ENCODE measurements around the gene DSG2.

The DSG2 gene

DNA sequence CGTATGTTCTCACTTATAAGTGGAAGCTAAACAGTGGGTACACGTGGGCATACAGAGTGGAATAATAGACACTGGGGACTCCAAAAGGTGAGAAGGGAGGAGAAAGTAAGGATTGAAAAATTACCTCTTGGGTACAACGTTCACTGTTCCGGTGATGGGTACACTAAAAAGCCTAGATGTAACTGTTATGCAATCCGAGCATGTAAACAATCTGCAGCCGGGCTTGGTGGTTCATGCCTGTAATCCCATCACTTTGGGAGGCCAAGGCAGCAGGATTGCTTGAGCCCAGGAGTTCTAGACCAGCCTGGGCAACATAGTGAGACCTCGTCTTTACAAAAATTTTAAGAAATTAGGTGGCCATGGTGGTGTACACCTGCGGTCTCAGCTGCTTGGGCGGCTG lies 60.6 kb downstream of the DSG2 start:
- no peak for DNase-seq

DNA sequence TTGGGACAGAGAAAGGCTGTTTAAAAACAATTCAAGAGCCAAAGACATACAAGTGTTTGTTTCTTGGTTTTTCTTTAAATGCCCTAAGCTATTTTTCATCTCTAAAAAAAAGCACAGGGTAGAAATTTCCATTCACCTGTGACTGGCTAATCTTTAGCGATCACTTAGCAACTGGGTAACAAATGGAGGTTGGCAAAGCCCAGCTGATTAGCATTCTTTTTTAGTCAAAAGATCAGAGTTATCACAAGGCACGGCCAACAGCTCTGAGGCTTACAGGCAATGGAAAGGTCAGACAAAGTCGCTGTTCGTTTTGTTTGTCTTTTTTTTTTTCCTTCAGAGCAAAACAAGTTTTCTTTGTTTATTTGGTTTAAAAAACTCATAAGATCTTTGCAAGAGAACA lies 64.7 kb downstream of the DSG2 start:
- DNase-seq = no peak

DNA sequence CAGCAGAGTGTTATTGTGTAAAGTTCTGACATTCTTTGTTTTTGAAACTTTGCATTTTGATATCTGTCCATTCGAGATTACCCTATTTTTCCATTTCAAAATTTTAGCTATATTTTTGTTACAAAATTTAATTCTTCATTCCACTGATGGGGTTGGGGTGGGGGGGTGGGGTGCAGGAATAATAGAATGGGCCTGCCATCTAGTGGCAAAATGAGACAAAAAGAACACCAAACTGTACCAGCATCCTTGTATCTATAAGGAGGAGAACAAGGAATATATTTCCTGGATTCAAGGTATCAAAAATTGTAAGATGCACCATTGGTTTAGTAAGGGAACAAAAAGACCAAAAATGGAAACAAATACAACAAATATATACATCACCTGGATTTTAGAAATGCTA lies 65.8 kb downstream of the DSG2 start:
- DNase-seq = no peak

DNA sequence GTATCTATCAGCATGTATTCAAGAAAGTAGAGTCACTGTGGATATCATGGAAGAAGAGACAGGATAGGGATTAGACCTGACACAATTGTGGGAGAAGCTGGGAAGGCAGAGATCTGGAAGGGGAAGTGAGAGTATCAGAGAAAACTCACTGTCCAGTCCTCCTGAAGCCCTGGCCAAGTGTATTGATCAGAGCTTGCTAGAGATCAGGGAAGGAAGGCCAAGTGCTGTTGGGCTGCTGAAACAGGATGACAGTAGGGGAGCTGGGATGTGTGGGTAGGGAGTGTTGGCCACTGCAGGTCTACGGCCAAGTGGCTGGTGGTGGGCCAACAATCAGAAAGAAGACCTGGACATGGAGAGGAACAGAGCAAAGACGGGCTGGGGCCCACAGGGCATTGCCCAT lies 67.4 kb downstream of the DSG2 start:
- no peak for DNase-seq

DNA sequence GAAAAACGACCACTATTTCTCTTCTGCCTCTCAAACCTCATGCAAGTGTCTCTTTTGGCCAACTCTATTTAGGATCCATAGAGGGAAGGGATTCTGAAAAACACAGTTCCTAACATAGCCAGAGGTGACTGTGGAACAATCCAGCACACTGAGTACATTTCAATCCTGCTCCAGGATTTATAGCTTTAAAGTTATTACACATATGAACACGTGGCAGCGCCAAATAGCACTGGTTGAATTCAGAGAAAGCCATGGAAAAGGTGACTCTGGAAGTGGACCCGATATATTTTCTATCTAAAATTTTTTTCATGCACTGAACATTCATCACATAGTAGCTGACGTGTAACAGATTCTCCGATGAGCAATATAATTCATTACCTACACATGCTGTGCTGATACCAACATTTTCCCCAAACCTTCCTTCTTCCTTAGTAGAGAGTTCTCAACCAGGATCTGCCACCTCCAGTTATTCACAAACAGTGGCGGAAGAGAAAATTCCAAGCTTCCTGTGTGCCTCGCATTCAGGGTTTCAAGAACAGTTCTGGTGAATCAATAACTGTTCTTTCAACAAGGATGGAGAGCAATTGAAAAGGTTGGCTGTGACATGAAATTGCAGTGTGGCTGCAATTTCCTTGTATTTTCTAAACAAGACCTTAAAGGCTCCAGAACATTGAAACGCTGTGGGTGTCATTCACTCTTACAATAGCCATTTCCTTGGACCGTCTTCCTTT lies 68.0 kb downstream of the DSG2 start:
- DNase-seq = no peak

DNA sequence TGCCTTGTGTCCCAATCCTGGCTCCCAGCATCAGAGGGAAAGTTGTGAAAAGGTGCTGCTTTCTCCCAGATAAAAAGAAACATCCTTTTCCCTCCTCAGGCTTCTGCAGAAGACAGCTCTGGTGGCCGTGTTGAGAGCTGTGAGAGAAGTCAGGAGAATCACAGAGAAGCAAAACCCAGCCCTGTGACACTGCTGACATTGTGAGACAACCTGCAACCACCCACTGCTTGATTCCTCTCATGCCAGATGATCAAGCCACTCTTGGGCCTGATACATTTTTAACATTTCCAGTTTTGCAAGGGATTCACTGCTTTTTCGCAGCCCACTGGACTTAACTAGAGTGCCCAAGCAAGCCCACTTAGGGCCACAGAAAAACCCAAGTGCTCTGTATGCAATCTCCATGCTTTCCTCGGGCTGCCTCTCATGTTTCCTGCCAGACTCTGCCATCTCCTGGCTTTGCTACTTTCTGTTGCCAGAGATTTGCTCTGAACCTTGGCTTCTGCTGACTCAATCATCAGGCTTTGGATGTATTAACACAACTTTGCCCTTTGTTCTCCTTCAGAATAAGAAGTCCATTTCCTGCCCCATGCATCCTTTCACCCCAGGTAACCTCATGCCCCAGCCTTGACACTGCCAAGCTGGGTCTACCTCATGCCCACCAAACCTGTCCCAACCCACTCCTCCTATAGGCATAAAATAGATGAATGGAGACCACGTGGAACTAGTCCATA lies 68.8 kb downstream of the DSG2 start:
- no peak for DNase-seq

DNA sequence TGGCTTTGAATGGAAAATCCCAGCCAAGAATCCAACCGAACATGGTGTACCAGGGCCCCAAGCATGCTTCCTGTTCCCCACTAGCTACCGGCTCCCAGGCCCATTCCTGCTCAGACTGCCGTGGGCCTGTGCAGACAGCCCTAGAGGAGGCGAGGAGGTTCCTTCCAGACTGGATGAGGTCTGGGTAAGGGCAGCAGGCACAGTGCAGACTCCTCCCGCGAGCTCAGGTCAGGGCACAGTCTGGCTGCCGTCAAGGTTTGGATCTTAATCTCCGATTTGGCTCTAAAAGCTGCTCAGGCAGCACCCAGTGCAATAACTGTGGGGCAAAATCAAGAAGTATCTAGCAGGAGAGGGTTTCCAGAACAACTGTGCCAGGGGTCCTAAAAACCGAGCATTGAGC lies 74.4 kb downstream of the DSG2 start:
- no peak for DNase-seq

DNA sequence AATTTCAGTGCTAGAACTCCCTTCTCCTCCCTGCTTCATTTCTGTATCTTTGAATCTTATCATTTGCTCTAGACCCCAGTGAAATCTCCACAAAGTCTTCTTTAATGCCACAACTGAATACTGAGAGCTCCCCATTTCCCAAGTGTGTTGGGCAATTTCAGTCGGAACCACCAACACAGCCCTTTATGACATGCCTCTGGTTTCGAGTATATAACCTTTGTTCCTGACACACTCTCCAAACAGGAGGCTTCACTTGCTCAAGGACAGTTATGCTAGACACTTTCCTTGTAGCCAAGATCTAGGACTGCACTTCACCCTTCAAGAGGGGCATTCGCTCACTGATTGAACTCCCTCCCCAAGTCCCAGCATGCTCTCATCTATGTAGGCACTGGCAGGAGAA lies 75.1 kb downstream of the DSG2 start:
- no peak for DNase-seq

DNA sequence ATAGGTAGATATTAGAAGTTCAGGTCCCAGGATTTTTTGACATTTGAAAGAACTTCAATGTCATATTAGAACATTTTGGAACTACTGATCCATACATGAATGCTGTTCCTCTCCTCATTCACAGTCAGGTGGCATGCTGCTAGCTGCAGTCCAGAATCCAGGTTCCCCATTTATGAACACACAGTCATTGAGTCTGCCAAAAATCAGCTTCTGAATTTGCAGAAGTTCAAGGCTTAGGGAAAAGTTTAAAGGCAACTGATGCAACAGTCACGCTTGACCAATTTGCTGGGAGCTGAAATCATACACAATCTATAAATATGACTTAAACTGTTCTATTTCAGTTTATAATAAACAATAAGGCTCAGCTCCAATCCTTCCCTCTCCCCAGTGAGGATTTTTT lies 76.4 kb downstream of the DSG2 start:
- DNase-seq = no peak

DNA sequence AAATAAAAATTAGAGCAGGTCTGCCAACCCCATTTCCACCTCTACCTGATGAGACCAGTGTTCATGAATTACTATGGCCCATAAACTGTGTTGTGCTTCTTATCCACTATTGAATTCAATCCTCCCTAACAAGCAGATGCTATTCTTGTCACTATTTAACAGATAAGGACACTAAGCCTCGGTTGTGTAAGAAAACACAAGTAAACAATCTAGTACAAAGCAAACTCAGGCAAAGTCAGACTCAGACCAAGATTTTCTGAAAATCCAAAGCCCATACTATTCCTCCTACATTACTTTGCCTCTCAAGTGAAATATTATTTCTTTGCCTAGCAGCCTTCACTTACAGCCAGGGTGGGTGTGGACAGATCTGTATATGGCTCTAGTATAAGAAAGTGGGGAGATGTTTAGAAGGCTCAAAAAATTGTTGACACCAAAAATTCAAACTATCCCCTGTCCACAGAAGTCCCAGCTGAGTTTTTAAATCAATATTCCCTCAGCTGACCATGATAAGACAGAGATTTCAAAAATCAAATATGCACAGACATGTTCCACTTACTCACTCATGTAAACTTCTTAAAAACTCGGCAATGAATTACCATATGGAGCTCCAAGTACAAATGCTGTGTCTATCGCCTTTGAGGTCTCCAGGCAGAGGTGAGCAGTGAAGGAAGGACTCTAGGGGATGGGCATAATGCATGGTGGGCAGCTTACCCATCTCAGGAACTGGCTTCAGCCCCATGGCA lies 77.7 kb downstream of the DSG2 start:
- no peak for DNase-seq

DNA sequence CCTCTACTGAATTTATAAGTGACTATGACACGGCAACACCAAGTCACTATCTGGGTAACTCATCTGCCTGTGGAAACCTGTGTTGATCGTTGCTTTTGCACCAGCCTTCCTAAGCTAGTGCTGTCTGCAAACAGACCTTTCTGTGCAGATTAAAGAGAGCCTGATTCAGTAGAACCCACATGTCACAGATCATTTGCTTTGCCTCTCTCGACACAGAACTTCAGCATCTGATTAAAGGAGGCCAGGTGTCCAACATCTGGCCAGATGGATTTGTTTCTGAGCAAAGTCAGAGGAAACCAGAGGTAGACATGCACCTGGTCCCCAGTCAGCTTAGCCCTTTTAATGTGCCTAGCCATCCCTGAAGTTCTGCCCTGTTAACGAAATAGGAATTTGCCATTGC lies 78.7 kb downstream of the DSG2 start:
- DNase-seq = no peak

DNA sequence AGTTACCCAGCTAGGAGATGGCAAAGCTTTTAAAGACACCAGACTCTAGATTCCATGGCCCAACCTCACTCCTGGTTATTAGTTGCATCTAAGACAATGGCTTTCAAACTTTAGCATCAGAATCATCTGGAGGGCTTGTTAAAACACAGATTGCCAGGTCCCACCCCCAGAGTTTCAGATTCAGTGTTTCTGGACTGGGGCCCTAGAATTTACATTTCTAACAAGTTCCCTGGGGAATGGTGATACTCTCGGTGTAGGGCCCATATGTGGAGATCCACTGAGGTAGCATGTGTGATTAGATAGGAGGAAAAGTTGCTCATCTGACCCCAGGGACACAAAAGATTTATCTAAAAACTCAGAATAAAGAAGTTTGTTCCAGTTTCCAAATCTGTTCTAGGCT lies 79.2 kb downstream of the DSG2 start:
- no peak for DNase-seq

DNA sequence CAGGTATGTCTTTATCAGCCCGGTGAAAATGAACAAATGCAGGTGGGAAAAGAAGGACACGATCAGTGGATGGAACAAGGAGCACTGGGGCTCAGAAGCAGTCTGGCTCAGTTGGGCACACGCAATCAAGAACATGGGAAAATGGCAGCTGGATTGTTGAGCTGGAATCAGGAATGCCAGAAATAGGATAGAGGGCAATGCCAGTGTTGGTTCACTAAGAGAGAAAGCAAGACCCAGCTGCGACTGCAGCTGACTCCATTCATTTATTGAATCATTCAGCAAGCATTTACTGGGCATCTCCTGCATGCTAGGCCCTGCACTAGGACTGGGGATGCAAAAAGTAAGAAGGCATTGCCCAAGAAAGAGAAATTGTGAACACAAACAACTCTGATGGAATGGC lies 80.1 kb downstream of the DSG2 start:
- DNase-seq = no peak

DNA sequence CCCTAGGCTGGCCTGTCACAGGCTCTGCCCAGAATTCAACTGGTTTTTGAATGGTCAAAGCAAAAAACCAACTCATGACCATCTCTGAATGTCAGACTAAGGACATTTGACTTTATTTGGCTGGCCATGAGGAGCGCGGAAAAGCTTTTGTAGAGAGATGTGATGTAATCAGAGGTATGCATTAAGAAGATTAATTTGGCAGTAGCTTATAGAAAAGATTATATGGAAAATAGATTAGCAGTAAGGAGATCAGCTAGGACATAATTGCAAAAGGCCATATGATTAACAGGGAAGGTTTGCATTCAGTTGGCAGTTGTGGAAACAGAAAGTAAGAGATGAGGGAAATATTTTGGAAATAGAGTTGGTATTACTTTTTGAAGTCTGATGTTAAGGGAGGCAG lies 81.4 kb downstream of the DSG2 start:
- no peak for DNase-seq

DNA sequence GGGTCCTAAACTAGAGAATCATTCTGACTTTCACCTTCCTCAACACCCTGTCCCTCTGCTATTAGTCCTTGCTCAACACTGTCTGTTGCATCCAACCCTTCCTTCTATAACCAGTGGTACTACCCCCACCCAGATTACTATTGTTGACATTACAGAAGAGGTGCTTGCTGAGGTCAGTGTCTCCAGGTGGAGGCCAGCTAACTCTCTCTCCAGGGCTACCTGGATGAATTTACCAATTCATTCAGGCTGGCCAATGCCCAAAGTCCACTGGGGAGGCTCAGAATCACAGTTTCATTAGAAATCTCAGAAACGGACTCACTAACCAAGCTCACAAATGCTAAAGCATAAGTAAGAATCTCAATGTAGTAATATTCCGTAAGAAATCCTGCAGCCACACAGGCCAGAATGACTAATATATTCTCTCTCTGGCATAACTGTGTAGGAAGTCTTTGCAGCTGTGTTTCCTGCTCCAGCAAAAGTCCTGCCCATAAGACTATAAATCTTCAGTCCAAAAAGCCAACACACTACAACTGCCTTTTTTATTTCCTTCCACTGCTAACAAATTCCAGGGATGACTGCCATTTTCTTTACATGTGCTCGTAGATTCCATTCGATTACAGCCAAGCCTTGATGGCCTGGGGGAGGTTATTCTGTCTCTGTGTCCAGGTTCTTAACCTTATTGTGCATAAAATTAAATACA lies 83.7 kb downstream of the DSG2 start:
- DNase-seq = no peak

DNA sequence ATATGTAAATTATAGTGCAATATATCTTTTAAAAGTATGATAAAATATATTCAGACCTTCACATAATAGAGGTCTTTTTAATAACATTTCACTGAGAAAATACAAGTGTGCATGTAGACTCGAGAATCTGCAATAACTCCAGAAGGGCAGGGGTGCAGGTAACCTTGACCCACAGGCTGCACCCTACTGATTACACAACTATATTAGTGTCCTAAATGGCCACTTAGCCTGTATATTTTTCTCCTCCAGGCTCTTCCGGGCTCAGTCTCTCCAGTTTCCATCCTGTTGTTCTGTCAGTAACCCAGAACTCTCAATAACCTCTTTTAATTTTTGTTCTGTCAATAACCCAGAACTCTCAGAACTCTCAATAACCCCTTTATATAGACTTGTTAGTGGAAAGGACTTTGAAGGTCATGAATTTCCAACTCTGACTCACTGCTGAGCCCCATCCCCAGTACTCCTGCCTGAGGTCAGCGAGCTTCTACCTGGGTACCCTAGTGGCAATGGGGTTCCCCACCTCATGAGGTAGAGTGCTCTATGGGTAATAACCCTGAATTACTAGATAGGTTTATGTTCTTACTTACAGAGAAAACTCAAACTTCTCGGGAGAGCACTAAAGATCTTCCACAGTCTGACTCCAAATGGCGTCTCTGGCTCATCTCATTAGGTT lies 85.3 kb downstream of the DSG2 start:
- DNase-seq = no peak

DNA sequence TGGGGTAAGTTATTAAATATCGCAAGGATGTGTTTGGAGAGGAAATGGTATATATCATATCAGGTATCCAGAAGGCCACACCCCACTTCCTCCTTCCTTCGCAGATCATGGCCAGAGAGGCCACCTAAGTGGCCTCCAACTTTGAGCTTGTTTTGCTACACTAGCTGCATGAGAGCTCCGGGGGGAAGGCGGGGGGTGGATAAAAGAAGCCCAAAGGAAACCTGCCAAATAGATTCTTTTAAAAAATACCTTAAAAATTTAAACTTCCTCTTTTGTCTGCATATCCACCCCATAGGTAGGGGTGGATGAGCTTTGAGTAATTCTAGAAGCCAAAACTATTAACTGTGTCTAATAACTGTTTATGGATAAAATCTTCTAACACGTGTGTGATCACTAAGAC lies 88.0 kb downstream of the DSG2 start:
- DNase-seq = no peak

DNA sequence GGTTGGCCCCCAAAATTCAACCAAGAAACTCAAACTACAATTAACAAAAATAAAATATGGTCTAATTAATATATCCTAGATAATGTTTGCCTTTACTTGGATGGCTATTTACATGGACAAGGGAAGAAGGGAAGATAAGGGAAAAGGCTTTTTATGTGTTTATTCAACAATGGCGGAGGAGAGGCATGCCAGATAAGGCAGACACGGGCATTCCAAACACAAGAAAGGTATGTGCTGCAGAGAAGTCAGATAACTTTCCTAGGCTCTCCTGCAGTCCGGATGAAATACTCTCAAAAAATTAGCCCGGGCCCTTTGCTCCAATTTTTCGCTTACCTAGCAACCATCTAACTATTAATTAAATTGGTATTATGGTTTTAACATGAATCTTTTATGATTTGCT lies 88.6 kb downstream of the DSG2 start:
- DNase-seq = no peak

DNA sequence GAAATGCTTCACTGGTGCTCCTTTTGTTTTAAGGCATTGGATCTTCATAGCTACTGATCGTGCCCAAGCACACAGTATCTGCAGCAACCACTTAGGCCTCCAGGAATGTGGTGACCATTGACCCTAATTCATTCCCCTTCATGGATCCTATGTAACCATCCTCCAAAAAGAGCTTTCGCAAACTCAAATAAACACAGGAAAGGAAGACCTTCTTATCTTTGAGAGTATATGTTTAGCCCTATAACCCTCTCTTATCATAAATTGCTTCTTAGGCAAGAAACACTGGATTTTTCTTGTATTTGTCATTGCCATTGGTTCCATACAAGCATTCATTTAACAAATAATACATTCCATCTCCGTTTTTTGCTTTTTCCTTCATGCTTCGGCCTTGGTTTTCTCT lies 89.6 kb downstream of the DSG2 start:
- DNase-seq = no peak

DNA sequence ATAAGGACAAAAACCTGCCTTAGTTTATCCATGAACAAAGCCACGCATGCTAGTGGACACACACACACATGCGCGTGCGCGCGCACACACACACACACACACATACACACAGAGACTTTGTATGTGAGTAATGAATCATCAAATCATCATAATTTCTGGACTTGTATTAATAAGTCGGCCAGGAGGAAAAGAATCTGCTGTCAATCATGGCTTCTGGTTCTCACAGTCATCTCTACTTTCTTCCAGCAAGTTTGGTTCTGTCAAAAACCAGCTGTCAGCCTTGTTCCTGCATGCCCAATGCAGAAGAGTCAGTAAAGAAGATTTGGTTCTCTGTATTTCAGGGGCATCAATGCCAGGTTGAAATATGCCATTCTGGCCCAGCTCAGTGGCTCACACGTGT lies 92.6 kb downstream of the DSG2 start:
- no peak for DNase-seq

DNA sequence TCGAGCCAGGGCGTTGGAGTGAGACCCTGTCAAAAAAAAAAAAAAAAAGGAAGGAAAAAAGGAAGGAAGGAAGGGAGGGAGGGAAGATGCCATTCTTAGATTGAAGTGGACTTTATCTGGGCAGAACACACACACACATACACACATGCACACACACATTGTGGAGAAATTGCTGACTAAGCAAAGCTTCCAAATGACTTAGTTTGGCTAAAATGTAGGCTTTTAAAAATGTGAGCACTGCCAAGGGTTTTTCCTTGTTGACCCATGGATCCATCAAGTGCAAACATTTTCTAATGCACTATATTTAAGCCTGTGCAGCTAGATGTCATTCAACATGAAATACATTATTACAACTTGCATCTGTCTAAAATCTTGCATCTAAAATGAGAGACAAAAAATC lies 93.1 kb downstream of the DSG2 start:
- no peak for DNase-seq

DNA sequence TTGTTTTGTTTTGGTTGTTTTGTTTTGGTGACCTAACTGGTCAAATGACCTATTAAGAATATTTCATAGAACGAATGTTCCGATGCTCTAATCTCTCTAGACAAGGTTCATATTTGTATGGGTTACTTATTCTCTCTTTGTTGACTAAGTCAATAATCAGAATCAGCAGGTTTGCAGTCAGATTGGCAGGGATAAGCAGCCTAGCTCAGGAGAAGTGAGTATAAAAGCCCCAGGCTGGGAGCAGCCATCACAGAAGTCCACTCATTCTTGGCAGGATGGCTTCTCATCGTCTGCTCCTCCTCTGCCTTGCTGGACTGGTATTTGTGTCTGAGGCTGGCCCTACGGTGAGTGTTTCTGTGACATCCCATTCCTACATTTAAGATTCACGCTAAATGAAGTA lies 93.7 kb downstream of the DSG2 start, which contains the start of gene TTR:
Gene TTR, plus strand, starts transcription at position 250 of the 400 bp plus-strand sequence. Its CDS starts 26 bp downstream, at position 276.
- no peak for DNase-seq
